Stimulated activated CD4-positive, alpha-beta T cell treated with anti-CD3 and anti-CD28 coated beads, TNF-alpha, amount 100 ng/mL, for 48 hours (primary cell): ENCODE results near the gene ROPN1B.

Source experiments
- DNase-seq, 3 donors: peaks; one replicate each; pipeline ENCODE4 v3.0.0-alpha.2; 2020; ENCODE audit warnings: low read depth in 3 of 3

ROPN1B gene

DNA sequence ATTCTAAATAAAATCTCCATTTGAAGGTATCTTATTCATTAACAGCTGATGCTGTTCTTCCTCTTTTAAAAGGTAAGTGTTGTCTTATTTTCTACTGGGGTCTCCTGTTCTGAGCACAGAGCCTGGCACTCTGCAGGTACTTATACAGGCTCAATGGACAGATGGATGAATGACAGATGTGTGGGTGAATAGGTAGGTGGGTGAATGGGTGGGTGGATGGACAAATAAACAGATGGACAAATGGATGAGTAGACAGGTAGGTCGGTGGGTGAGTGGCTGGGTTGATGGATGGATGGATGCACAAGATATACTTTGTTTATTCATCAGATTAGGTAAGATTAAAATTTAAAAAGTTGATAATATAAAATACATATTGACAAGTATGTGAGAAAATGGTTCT, 61.5 kb downstream of the ROPN1B start:
- no peak for DNase-seq

GRCh38 chr3:126031981-126032471, 63.0 kb downstream of the ROPN1B start:
- no peak for DNase-seq
